Prostate gland (tissue), 2 donors: Measurements from ENCODE around the gene TXNDC12.

Experiments used
- POLR2A ChIP-seq: fragments of 450-650 bp; IDR thresholded peaks from one replicate; pipeline ENCODE4 v1.6.1; 2016; ENCODE audit warnings: antibody characterized with exemption, mild to moderate bottlenecking
- TF ChIP-seq, protein P1 (sequence below), 4 experiments: fragments of 200-600 bp in 2 of 4; fragments of 450-650 bp in 2 of 4; sonication (generic) in 2 of 4; IDR thresholded peaks; 1 replicate in 3 of 4; 2 replicates in 1 of 4; pipeline ENCODE4 v1.5.1; 2016 to 2019; ENCODE audit warnings: antibody characterized with exemption in 4 of 4, mild to moderate bottlenecking in 2 of 4, moderate library complexity in 2 of 4

DNA sequence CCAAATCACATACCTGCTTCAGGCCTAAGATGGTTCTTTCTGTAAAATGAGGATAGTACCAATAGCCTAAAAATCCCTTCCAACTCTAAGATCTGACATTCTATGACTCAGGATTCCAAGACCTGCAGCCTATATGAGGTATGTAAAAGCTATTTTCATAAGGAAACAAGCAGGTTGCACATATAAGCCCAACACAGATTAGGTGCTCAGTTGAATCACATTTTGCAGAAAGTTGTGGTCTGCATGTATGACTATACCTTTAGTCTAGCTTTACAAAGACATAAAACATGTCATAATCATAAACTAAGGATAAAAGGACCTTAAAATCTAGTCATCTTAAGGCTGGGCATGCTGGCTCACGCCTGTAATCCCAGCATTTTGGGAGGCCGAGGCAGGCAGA lies 28.7 kb downstream of the TXNDC12 start:
- TF ChIP-seq, protein P1, sequence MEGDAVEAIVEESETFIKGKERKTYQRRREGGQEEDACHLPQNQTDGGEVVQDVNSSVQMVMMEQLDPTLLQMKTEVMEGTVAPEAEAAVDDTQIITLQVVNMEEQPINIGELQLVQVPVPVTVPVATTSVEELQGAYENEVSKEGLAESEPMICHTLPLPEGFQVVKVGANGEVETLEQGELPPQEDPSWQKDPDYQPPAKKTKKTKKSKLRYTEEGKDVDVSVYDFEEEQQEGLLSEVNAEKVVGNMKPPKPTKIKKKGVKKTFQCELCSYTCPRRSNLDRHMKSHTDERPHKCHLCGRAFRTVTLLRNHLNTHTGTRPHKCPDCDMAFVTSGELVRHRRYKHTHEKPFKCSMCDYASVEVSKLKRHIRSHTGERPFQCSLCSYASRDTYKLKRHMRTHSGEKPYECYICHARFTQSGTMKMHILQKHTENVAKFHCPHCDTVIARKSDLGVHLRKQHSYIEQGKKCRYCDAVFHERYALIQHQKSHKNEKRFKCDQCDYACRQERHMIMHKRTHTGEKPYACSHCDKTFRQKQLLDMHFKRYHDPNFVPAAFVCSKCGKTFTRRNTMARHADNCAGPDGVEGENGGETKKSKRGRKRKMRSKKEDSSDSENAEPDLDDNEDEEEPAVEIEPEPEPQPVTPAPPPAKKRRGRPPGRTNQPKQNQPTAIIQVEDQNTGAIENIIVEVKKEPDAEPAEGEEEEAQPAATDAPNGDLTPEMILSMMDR (IDR thresholded peaks at IDR 0.05), result no peak
- TF ChIP-seq POLR2A, result no peak
